WERI-Rb-1 (cell line): ENCODE data around the gene HOXA6.
A peak's percentile ranks its signal among the peaks of the same experiment; 100 is the strongest.

ENCODE experiments used
- DNase-seq: peaks from one replicate; pipeline ENCODE4 v3.0.0-alpha.2; 2020
- H3K27ac ChIP-seq: fragments of 250-450 bp; sonication (Bioruptor Pico); 2 replicates; pipeline ENCODE4 v1.5.1; 2020; ENCODE audit warnings: mild to moderate bottlenecking, moderate library complexity
- H3K27me3 ChIP-seq: fragments of 250-450 bp; sonication (Bioruptor Pico); 2 replicates; pipeline ENCODE4 v1.5.1; 2021; ENCODE audit warnings: mild to moderate bottlenecking, low read depth, moderate library complexity; ENCODE audit not compliant: insufficient read depth, severe bottlenecking
- H3K36me3 ChIP-seq: fragments of 250-450 bp; sonication (Bioruptor Pico); 2 replicates; pipeline ENCODE4 v1.5.1; 2020; ENCODE audit warnings: mild to moderate bottlenecking, moderate library complexity
- H3K4me3 ChIP-seq: 2 replicates; pipeline ENCODE4 v1.5.1; 2011; ENCODE audit warnings: low read depth, mild to moderate bottlenecking, control low read depth, low read length
- H3K9me3 ChIP-seq: fragments of 250-450 bp; sonication (Bioruptor Pico); 2 replicates; pipeline ENCODE4 v1.5.1; 2021; ENCODE audit warnings: mild to moderate bottlenecking, moderate library complexity; ENCODE audit not compliant: severe bottlenecking
- CTCF ChIP-seq: IDR thresholded peaks from 2 replicates; pipeline ENCODE4 v1.5.1; 2011; ENCODE audit warnings: low read depth, mild to moderate bottlenecking, control low read depth, inconsistent platforms, low read length

The HOXA6 gene

GRCh38 chr7:27160145-27160545 lies 12.6 kb upstream of the HOXA6 start:
- H3K4me3 ChIP-seq = no peak overlapping the region
- no peak for DNase-seq
- H3K9me3 ChIP-seq = peaks cover 20% of the 10 kb centered on the region
- TF ChIP-seq CTCF = no peak
- no peaks in the 10 kb centered on the region for H3K36me3 ChIP-seq
- peaks cover 40% of the 10 kb centered on the region for H3K27me3 ChIP-seq
- H3K27ac ChIP-seq = no peak overlapping the region; the same call in 1 of the 2 replicates

GRCh38 chr7:27159266-27160144 lies 11.9 kb upstream of the HOXA6 start:
- DNase-seq = peak; percentile 5
- Histone ChIP-seq H3K36me3 (no peaks in the 10 kb centered on the region), H3K4me3 (no peak overlapping the region), H3K27me3 (peaks cover 38% of the 10 kb centered on the region), H3K9me3 (peaks cover 14% of the 10 kb centered on the region), H3K27ac (no peak overlapping the region)
- TF ChIP-seq CTCF = no peak

- Histone ChIP-seq H3K27ac (no peak overlapping the region), H3K27me3 (peaks cover 32% of the 10 kb centered on the region), H3K36me3 (no peaks in the 10 kb centered on the region), H3K9me3 (peaks cover 13% of the 10 kb centered on the region), H3K4me3 (no peak overlapping the region)
- peak; percentile 6 for DNase-seq
- no peak for TF ChIP-seq CTCF
Observed at GRCh38 chr7:27158436-27159265, 11.1 kb upstream of the HOXA6 start.

GRCh38 chr7:27157702-27158431 lies 10.3 kb upstream of the HOXA6 start:
- H3K36me3 ChIP-seq = no peaks in the 10 kb centered on the region
- peaks cover 13% of the 10 kb centered on the region for H3K9me3 ChIP-seq
- no peak overlapping the region for H3K4me3 ChIP-seq
- DNase-seq = peak; percentile 5
- no peak for TF ChIP-seq CTCF
- peaks cover 36% of the 10 kb centered on the region for H3K27me3 ChIP-seq
- H3K27ac ChIP-seq = no peak overlapping the region

GRCh38 chr7:27156916-27157701 lies 9.5 kb upstream of the HOXA6 start:
- Histone ChIP-seq H3K27me3 (peaks cover 42% of the 10 kb centered on the region), H3K36me3 (no peaks in the 10 kb centered on the region), H3K9me3 (peaks cover 13% of the 10 kb centered on the region), H3K27ac (peak overlapping the region; percentile 72), H3K4me3 (peak overlapping the region; percentile 73)
- DNase-seq = no peak
- no peak for TF ChIP-seq CTCF
